Natural killer cell (primary cell): Measurements from ENCODE around the gene GNL2. TPM values are rescaled to one million over a fixed set of nuclear protein-coding genes. Genes with fewer than 3 reads are reported as not detected.
"Not testable (repeated sequence)": the region's sequence is repeated elsewhere in the genome, so short reads cannot be mapped to it uniquely, and the experiment has no call there.

Experiments
- ATAC-seq, 3 donors: fragments of 150-1000 bp in 2 of 3; fragments of 200-7000 bp in 1 of 3; cut with Tn5 transposase; 1 replicate in 1 of 3; 2 replicates in 2 of 3; pipeline ENCODE4 v1.10.0; 2021; ENCODE audit warnings: mild to moderate bottlenecking in 2 of 3, moderate library complexity in 2 of 3
- DNase-seq, 2 donors: peaks; one replicate each; pipeline versions ENCODE4 v3.0.0 to v3.0.0-alpha.2; 2013 to 2021; ENCODE audit warnings: mixed read lengths in 1 of 2
- H3K27ac ChIP-seq: one replicate; pipeline ENCODE4 v1.5.1; 2013; ENCODE audit warnings: mild to moderate bottlenecking, low read length
- H3K27me3 ChIP-seq: one replicate; pipeline ENCODE4 v1.6.1; 2013; ENCODE audit warnings: low read length; ENCODE audit not compliant: control insufficient read depth, insufficient read depth
- H3K36me3 ChIP-seq: one replicate; pipeline ENCODE4 v1.6.1; 2013; ENCODE audit warnings: low read length; ENCODE audit not compliant: control insufficient read depth, insufficient read depth
- H3K4me1 ChIP-seq: one replicate; pipeline ENCODE4 v1.6.1; 2013; ENCODE audit warnings: low read length; ENCODE audit not compliant: control insufficient read depth, insufficient read depth
- H3K4me3 ChIP-seq: one replicate; pipeline ENCODE4 v1.5.1; 2013; ENCODE audit warnings: low read length
- H3K9me3 ChIP-seq: one replicate; pipeline ENCODE4 v1.6.1; 2013; ENCODE audit warnings: low read length; ENCODE audit not compliant: control insufficient read depth, insufficient read depth
- H3K27ac Mint-ChIP-seq, 2 donors: one replicate each; pipeline ENCODE4 v1.8.0; 2022; ENCODE audit warnings: mild to moderate bottlenecking in 2 of 2, mixed read lengths in 2 of 2, moderate library complexity in 1 of 2
- H3K27me3 Mint-ChIP-seq, 2 donors: one replicate each; pipeline ENCODE4 v1.8.0; 2022; ENCODE audit warnings: low read depth in 2 of 2, mixed read lengths in 2 of 2
- H3K36me3 Mint-ChIP-seq: one replicate; pipeline ENCODE4 v1.8.0; 2022; ENCODE audit warnings: mixed read lengths
- H3K4me1 Mint-ChIP-seq, 2 donors: one replicate each; pipeline ENCODE4 v1.8.0; 2022; ENCODE audit warnings: mixed read lengths in 2 of 2
- H3K4me3 Mint-ChIP-seq: one replicate; pipeline ENCODE4 v1.8.0; 2022; ENCODE audit warnings: mild to moderate bottlenecking, moderate library complexity, mixed read lengths
- H3K9me3 Mint-ChIP-seq, 2 donors: one replicate each; pipeline ENCODE4 v1.8.0; 2022; ENCODE audit warnings: mixed read lengths in 2 of 2
- WGBS: methylation state at CpG from one replicate; pipeline ENCODE4 v1.1.7; 2013; ENCODE audit warnings: missing lambda C conversion rate; ENCODE audit not compliant: insufficient coverage; 5-methylcytosine and 5-hydroxymethylcytosine counted together
- intact Hi-C: fragments of 100-400 bp; cut with micrococcal nuclease; formaldehyde crosslinking; loops from one replicate; pipeline ENCODE4 v1.14.2; 2022
- total RNA-seq, 4 donors: library from RNA; stranded (reverse); fragments of 120-200 nt in 1 of 4; gene quantifications; one replicate each; pipeline versions ENCODE4 v1.2.3 to v1.2.4, GENCODE V29; 2013 to 2022
- TF ChIP-seq, protein P1 (sequence below): fragments of 200-600 bp; IDR thresholded peaks from one replicate; pipeline ENCODE4 v1.8.0; 2022; ENCODE audit warnings: antibody characterized with exemption

The GNL2 gene
- total RNA-seq, 3 donors from 2014 or later (not counting 1 experiment from before 2014, with no cell fraction given): 70.7 to 89.9 (median 85.8) TPM

DNA sequence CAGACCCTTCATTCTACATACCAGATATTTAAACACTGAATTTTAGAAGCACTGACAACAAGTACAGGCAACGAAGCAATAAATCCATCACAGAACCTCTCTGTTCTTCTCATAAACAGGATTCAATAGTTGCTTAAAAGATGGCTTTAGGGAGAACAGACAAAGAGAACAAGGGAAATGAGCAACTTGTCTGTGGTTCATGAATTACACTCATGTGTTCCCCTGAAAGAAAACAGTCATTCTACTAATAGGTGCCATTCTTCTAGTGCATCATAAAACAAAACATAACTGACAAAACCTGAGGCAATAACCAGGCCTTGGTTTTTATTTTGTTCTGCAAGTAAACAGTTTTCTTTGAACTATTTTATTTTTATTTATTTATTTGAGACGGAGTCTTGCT, 6.8 kb downstream of the GNL2 start:
- TF ChIP-seq, protein P1, sequence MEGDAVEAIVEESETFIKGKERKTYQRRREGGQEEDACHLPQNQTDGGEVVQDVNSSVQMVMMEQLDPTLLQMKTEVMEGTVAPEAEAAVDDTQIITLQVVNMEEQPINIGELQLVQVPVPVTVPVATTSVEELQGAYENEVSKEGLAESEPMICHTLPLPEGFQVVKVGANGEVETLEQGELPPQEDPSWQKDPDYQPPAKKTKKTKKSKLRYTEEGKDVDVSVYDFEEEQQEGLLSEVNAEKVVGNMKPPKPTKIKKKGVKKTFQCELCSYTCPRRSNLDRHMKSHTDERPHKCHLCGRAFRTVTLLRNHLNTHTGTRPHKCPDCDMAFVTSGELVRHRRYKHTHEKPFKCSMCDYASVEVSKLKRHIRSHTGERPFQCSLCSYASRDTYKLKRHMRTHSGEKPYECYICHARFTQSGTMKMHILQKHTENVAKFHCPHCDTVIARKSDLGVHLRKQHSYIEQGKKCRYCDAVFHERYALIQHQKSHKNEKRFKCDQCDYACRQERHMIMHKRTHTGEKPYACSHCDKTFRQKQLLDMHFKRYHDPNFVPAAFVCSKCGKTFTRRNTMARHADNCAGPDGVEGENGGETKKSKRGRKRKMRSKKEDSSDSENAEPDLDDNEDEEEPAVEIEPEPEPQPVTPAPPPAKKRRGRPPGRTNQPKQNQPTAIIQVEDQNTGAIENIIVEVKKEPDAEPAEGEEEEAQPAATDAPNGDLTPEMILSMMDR: no peak
- Histone ChIP-seq H3K4me1 (peaks cover under 1% of the 10 kb centered on the region), H3K27ac (no peak overlapping the region), H3K9me3 (no peaks in the 10 kb centered on the region), H3K27me3 (no peaks in the 10 kb centered on the region), H3K4me3 (no peak overlapping the region), H3K36me3 (peaks cover 68% of the 10 kb centered on the region)
- no peaks in the 10 kb centered on the region for H3K9me3 Mint-ChIP-seq
- H3K4me3 Mint-ChIP-seq: no peak overlapping the region
- H3K36me3 Mint-ChIP-seq: peaks cover 28% of the 10 kb centered on the region
- H3K27me3 Mint-ChIP-seq: no peaks in the 10 kb centered on the region
- ATAC-seq (no peak), DNase-seq (no peak)
- intact Hi-C loops: no loop called here
- 100% methylated on average over 1 of the region's 2 CpGs for WGBS
- H3K4me1 Mint-ChIP-seq: peaks cover 0 to 4% of the 10 kb centered on the region in 2 donors
- H3K27ac Mint-ChIP-seq: no peak overlapping the region

DNA sequence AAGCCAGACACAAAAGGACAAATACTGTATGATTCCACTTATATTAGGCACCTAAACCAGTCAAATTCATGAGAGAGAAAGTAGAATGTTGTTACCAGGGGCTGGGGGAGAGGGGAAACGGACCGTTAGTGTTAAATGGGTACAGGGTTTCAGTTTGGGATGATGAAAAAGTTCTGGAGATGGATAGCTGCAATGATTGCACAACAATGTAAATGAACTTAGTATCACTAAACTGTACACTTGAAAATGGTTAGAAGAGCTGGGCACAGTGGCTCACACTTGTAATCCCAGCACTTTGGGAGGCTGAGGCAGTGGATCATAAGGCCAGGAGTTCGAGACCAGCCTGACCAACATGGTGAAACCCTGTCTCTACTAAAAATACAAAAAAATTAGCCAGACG, 11.2 kb downstream of the GNL2 start:
- H3K4me1 Mint-ChIP-seq, H3K27me3 ChIP-seq, H3K4me1 ChIP-seq, H3K27ac ChIP-seq, H3K4me3 Mint-ChIP-seq, DNase-seq, H3K9me3 Mint-ChIP-seq, H3K4me3 ChIP-seq, H3K27me3 Mint-ChIP-seq, intact Hi-C loops, H3K27ac Mint-ChIP-seq, ATAC-seq, H3K9me3 ChIP-seq: not testable (repeated sequence)
- H3K36me3 Mint-ChIP-seq: peaks cover 47% of the 10 kb centered on the region
- 86% methylated on average over 4 of the region's 4 CpGs for WGBS
- H3K36me3 ChIP-seq: peaks cover 77% of the 10 kb centered on the region

DNA sequence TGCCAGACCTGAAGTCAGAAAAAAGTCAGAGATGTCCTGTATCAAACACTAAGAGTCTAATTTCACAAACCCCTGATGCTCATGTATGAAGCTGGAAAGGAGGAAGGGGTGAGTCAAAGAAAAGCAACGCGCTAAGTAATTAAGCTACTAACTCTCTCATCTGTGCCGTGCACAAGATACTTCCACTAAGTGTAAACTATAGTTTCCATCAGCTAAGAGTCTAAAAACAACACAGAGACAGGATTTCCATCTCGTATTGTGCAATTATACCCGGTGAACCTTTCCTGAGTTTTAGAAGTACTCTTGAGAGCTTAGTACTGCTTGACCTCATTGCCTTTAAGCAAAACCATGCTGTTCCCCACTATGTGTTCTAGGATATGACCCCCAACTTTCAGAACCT, 20.0 kb downstream of the GNL2 start:
- Mint-ChIP-seq H3K27me3 (no peaks in the 10 kb centered on the region), H3K4me1 (no peaks in the 10 kb centered on the region), H3K9me3 (no peaks in the 10 kb centered on the region), H3K27ac (no peak overlapping the region), H3K4me3 (no peak overlapping the region), H3K36me3 (peaks cover 48% of the 10 kb centered on the region)
- Histone ChIP-seq H3K9me3 (no peaks in the 10 kb centered on the region), H3K27ac (no peak overlapping the region), H3K36me3 (peaks cover 77% of the 10 kb centered on the region), H3K4me3 (no peak overlapping the region), H3K4me1 (no peaks in the 10 kb centered on the region), H3K27me3 (no peaks in the 10 kb centered on the region)
- no peak for DNase-seq
- TF ChIP-seq, protein P1: no peak
- intact Hi-C loops: no loop called here
- ATAC-seq: no peak
- 92% methylated on average over 5 of the region's 5 CpGs for WGBS

DNA sequence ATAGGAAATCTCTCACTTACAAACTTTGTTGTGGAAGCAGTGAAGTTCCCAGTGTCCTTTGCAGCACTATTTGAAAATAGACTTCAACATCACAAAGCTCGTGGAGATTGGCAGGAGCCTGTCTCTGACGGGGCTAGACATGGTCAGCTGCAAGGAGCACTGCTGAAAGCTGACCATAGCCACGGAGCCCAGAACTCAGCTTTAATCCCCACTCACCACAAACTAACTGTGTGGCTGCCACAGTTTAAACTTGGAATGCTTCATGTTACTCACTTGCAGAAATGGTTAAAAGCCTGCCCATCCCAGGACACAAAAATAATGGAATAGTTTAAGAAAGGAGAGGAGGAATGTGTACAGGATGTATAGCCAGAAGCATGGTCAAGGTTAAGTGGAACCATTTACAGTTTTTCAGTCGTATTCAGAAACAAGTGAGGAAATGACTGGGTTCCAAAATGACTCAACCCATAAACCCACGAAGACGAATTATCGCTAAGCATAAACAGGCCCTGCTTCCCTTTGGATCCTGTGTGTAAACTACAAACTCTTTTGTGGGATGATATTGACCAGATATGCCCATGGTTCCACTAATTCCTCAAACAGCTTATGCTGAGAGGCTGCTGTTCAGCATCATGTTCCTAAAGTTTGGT, 20.8 kb downstream of the GNL2 start:
- Mint-ChIP-seq H3K36me3 (peaks cover 41% of the 10 kb centered on the region), H3K27ac (no peak overlapping the region), H3K27me3 (no peaks in the 10 kb centered on the region), H3K4me1 (no peaks in the 10 kb centered on the region), H3K9me3 (no peaks in the 10 kb centered on the region), H3K4me3 (no peak overlapping the region)
- Histone ChIP-seq H3K36me3 (peaks cover 73% of the 10 kb centered on the region), H3K4me1 (no peaks in the 10 kb centered on the region), H3K4me3 (no peak overlapping the region), H3K27me3 (no peaks in the 10 kb centered on the region), H3K27ac (no peak overlapping the region), H3K9me3 (no peaks in the 10 kb centered on the region)
- WGBS: 87% methylated on average over 7 of the region's 7 CpGs
- no peak for ATAC-seq
- DNase-seq: no peak
- intact Hi-C loops: no loop called here
- TF ChIP-seq, protein P1: no peak
